GM12878 (cell line): ENCODE data around the gene IRGC.

Experiments used
- CTCF ChIP-seq, 3 experiments: IDR thresholded peaks in 2 of 3; conservative IDR thresholded peaks in 1 of 3; 2 replicates each; pipeline ENCODE4 v1.5.1; 2011; ENCODE audit warnings: low read depth in 3 of 3, low read length in 3 of 3, mild to moderate bottlenecking in 3 of 3, control low read depth in 2 of 3, moderate library complexity in 2 of 3, inconsistent platforms in 1 of 3, mixed read lengths in 1 of 3; ENCODE audit not compliant: control insufficient read depth in 2 of 3, insufficient read depth in 1 of 3; ENCODE audit errors: extremely low read depth in 1 of 3
- EP300 ChIP-seq, 2 experiments: fragments of 150-350 bp in 1 of 2; IDR thresholded peaks; 2 replicates each; pipeline ENCODE4 v1.6.1; 2011 to 2012; ENCODE audit warnings: low read depth in 2 of 2, low read length in 2 of 2, borderline replicate concordance in 1 of 2, improper control_type of control experiment in 1 of 2, inconsistent platforms in 1 of 2; ENCODE audit not compliant: control insufficient read depth in 1 of 2
- ESRRA ChIP-seq: IDR thresholded peaks from 2 replicates; pipeline ENCODE4 v1.6.1; 2012; ENCODE audit warnings: mild to moderate bottlenecking, low read length, improper control_type of control experiment
- MEF2A ChIP-seq: IDR thresholded peaks from 2 replicates; pipeline ENCODE4 v1.6.1; 2011; ENCODE audit warnings: low read depth, mild to moderate bottlenecking, low read length, moderate library complexity; ENCODE audit not compliant: insufficient read depth
- SREBF1 ChIP-seq: IDR thresholded peaks from 2 replicates; pipeline ENCODE4 v1.6.1; 2012; ENCODE audit warnings: mild to moderate bottlenecking, low read length
- TAF1 ChIP-seq: IDR thresholded peaks from 2 replicates; pipeline ENCODE4 v1.6.1; 2011; ENCODE audit warnings: mild to moderate bottlenecking, low read depth, low read length, borderline replicate concordance
- ZBTB40 ChIP-seq: fragments of 450-650 bp; IDR thresholded peaks from 2 replicates; pipeline ENCODE4 v1.6.1; 2016; ENCODE audit warnings: mild to moderate bottlenecking, moderate library complexity, borderline replicate concordance

- TF ChIP-seq MEF2A, result no peak; the same call in 1 of the 2 replicates
- no peak for TF ChIP-seq ZBTB40
- peak; percentile 47; the same call in 1 of the 2 replicates for TF ChIP-seq SREBF1
- TF ChIP-seq CTCF (IDR thresholded peaks at IDR 0.05 in 2 of 3, conservative IDR thresholded peaks at IDR 0.05 in 1 of 3; ENCODE audit: control insufficient read depth in 2 of 3, extremely low read depth in 1 of 3, insufficient read depth in 1 of 3, low read depth in 3 of 3, low read length in 3 of 3), result no peak
- TF ChIP-seq ESRRA, result 0 out of 2 replicates have a peak, but pooled peaks have one; percentile 59
- TF ChIP-seq TAF1, result no peak
- TF ChIP-seq EP300 (IDR thresholded peaks at IDR 0.05; ENCODE audit: borderline replicate concordance in 1 of 2, control insufficient read depth in 1 of 2, low read depth in 2 of 2, low read length in 2 of 2), result no peak; a peak in 1 of 4 replicates
These were observed 38.3 kb downstream of the IRGC start for GRCh38 chr19:43754253-43754502.
